Measurements from ENCODE around the gene EEFSEC.

DNA sequence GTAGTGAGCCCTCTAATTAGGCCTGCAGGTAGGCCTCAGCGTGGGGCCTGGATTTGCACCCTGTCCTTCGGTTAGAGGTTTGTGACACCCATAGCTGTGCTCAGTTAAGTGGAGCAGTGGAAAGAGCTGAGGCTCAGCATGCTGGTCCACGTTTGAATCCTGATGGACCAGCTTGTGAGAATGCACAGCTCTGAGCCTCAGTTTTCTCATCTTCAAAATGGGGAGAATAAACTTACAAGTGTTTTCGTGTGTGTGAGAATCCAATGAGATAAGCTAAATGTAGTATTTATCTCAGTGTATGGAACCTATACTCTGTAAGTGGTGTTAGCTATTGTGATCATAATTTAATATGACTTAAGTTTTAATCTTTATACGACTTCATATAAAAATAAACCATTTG lies 22.5 kb downstream of the EEFSEC start:
- TF ChIP-seq EZH2 (IDR thresholded peaks at IDR 0.05; ENCODE audit: insufficient read depth, poor library complexity, severe bottlenecking) (no peak), EZH2phosphoT487 (IDR thresholded peaks at IDR 0.05; ENCODE audit: insufficient read depth, low read depth) (no peak)

All from GM23248 (cell line).